SHP77 (cell line): ENCODE measurements around the gene NHLH2.

Experiments used
- DNase-seq, 2 experiments: peaks; one replicate each; lab custom pipeline; 2025; lab: John Stamatoyannopoulos, UW

Gene NHLH2

GRCh38 chr1:115802416-115802815 lies 38.5 kb downstream of the NHLH2 start:
- no peak for DNase-seq

- no peak for DNase-seq
These were observed 43.4 kb downstream of the NHLH2 start for GRCh38 chr1:115797486-115797885.

- peak in 1 of 2 experiments; percentile 1 for DNase-seq
These were observed 44.0 kb downstream of the NHLH2 start for GRCh38 chr1:115796897-115797296.

GRCh38 chr1:115796036-115796435 lies 44.9 kb downstream of the NHLH2 start:
- no peak for DNase-seq

GRCh38 chr1:115794976-115795639 lies 45.8 kb downstream of the NHLH2 start:
- DNase-seq: no peak

GRCh38 chr1:115793162-115793561 lies 47.8 kb downstream of the NHLH2 start:
- no peak for DNase-seq

- DNase-seq: no peak
These were observed 49.1 kb downstream of the NHLH2 start for GRCh38 chr1:115791816-115792215.

GRCh38 chr1:115790846-115791245 lies 50.1 kb downstream of the NHLH2 start:
- no peak for DNase-seq

GRCh38 chr1:115790356-115790755 lies 50.6 kb downstream of the NHLH2 start:
- no peak for DNase-seq
